Measurements from ENCODE around the gene MPC1L.
A peak's percentile ranks its signal among the peaks of the same experiment; 100 is the strongest.
"Not testable (repeated sequence)": the region's sequence is repeated elsewhere in the genome, so short reads cannot be mapped to it uniquely, and the experiment has no call there.

MPC1L gene

DNA sequence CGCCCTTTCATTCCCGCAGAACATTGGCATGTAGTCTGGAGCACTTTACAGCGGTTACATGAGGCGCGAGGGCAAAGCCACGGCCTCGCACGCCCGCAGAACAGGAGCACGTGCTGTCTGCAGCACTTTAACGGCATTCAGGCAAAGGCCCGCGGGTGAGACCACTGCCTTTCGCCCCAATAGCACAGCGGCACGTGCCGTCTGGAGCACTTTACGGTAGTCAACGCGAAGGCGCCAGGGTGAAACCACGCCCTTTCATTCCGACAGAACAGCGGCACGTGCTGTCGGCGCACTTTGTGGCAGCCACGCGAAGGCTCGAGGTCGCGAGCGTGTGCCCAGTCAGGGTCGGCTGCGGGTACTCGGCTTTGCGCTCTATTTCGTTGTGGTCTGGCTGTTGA is at the start of gene MPC1L:
MPC1L (plus strand) TSS at position 290 of the 398 bp plus-strand sequence. CDS start 138 bp downstream, outside the sequence.
- DNase-seq: no peak

DNA sequence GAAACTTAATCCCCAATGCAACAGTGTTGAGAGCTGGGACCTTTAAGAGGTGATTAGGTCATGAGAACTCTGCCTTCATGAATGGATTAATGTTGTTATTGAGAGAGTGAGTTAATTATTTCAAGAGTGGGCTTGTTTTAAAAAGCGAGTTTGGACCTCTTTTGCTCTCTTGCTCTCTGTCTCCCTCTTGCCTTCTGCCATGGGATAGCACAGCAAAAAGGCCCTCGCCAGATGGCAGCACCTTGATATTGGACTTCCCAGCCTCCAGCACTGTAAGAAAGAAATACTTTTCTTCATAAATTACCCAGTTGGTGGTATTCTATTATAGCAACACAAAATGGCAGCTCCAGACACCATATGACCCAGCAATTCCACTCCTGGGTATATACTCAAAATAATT is 49.5 kb upstream of the MPC1L start:
- no peak for DNase-seq

DNA sequence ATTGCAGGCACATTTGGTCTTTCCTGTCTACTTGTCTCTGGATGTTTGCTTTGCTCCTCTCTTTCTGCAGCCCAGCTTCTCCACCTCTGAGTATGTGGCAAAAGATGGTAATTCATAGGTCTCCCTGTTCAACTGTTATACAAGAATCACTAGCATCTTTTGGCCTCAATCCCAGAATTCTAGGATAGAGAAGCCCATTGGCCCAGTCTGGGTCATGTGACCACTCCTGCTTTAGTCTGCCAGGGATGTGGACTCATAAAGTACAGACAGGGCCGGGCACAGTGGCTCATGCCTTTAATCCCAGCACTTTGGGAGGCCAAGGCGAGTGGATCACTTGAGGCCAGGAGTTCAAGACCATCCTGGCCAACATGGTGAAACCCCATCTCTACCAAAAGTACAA is 47.8 kb upstream of the MPC1L start:
- DNase-seq: peak; percentile 58

DNA sequence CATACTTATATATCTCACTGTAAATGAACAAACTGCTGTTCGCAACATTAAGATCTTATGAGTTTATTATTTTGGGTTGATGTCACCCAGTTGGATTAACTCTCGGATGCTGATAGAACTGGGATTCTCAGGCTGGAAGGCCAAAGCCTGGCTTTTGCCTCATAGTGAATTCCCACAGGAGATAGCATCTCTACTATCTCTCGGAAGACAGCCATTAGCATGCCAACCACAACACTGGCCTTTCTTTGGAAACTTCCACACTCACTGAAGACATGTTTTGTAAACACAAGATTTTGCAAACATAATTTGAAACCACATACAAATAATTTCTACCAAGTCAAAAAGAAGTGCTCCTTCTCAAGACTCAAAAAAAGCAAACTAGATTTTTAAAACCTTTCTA is 46.9 kb upstream of the MPC1L start:
- no peak for DNase-seq

DNA sequence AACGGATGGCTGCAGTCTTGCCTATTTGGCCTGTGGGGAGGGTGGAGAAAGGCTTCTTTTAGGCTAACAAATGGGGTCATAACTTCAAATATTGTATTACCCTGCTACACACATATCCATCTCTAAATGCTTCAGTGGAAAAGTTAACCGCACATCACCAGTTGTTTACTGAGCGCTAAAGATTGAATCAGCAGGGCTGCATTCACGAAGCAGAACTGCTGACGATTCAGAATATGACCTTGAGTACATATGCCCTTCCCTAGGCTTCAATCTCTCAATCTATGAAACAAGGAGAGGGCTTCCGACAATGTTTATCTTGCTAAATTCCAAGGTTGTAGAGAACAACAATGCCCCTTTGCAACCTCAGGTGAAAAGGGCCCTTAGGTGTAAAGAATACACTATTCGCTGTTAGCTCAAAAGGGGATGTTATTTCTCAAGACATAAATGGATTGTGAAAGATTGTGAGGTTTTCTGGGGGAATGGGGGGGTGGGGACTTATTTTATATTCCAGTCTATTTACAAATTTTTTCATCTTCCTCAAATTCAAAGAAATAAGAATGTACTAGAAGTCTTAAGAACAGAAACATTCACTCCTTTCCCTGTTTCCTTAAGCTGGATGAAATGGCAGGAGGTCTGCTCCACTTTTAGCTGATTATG is 45.1 kb upstream of the MPC1L start:
- DNase-seq: no peak

DNA sequence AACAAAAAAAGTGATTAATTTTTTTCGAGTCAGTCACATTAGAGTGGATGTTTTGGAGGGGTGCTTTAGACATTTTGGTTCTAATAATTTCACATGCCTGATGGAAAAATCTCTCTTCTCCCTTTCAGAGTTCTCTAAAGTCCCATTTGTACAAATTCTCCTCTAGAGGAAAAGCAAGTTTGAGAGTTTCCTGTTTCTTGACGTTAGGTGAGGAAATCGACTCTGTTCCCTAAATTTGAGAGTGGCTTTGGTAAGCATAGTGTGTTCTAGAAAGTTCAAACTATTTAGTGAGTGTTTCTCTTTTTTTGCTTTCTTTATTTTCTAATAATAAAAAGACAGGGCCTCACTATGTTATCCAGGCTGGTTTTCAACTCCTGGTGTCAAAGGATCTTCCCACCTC is 44.1 kb upstream of the MPC1L start:
- no peak for DNase-seq

DNA sequence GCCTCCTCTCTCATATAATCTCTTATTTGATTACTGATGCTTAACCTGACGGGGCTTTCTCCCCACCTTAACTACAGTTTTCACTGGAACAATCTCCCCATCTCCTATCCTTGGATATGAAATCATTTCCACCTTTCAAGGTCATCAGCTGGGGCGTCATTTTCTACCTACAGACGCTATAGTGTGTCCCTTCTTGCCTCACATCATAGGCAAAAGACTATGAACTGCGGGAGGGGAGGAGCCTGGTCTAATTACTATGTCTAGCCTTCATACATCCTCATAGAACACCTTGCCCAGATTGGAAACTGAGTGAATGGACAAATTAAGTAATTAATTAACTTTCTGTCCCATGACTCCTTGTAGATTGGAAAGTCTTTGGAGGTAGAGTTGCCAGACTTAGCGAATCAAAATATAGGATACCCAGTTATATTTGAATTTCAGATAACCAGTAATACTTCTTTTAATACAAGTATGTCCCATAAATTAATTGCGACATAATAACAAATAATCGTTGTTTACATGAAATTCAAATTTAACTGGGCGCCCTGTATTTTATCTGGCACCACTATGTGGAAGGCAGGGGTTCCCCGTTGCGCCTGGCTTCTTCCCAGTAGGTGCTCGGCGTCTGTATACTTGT is 43.2 kb upstream of the MPC1L start:
- DNase-seq: no peak

DNA sequence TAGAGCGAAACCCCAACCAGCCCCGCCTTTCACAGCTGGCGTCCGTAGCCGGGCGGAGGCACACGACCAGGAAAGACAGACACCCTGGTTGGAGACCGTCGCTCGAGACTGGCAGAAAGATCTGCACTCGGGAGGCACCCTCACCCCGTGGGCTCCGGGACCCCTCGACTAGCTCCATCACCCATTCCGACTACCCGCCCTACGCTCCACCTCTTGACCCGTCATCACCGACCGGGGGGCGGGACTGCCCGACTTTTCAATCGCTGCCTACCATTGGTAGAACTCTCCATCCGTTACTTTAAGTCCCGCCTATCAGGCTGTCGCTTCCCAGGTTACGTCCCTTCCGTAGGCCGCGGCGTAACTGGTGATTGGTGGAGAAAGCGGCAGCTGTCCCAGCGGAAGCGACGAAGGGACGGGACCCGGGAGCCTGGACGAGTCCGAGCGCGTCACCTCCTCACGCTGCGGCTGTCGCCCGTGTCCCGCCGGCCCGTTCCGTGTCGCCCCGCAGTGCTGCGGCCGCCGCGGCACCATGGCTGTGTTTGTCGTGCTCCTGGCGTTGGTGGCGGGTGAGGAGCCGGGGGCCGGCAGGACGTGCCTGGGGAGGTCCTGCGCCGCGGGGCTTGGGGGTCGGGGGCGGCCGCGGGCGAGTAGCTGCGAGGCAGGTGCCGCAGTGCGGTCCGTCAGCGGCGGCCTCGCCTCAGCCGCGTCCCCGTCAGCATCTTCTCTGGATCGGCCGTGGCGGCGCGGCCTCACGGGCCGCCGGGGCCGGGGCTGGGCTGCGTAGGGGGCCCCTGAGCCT is 42.5 kb upstream of the MPC1L start, which contains the start of gene ATP6AP2:
ATP6AP2 (plus strand) TSS at position 434 of the 799 bp plus-strand sequence; CDS start at position 530, 96 bp downstream.
- DNase-seq: peak; percentile 79

DNA sequence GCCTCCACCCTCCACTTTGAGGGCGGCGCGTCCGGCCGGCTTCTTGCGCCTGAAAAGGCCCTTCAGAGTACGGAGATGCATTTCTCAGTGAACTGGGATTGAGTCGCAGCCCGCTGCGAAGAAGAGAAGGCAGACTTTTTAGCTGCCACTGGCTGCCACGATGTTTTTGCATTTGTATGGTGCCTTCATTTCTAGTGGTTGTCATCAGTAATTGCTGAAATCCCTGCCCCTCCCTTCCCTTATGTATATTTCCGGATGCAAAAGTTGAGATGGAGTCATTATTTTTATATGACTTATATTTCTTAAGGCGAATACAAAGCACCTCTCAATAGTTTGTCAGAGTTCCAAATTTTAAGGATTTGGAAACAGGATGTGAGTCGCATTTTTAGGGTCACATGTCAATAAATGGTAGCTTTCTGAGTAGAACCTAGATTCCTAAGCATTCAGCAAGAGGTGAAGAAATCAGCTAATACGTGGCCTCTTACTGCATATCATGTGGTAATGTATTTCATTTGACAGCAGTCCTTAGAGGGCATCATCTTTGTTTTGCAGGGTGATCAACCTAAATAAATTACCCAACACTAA is 41.8 kb upstream of the MPC1L start:
- DNase-seq: no peak

DNA sequence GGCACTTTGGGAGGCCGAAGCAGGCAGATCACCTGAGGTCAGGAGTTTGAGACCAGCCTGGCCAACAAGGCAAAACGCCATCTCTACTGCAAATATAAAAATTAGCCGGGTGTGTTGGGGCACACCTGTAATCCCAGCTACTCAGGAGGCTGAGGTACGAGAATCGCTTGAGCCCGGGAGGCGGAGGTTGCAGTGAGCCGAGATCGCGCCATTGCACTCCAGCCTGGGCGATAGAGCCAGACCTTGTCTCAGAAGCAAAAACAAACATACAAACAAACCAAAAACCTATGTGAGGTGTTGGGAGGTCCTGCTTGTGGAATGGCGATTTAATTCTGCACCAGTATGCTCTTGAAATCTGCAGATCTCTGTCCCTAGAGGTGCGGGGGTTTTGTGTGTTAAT is 41.0 kb upstream of the MPC1L start:
- DNase-seq: not testable (repeated sequence)

DNA sequence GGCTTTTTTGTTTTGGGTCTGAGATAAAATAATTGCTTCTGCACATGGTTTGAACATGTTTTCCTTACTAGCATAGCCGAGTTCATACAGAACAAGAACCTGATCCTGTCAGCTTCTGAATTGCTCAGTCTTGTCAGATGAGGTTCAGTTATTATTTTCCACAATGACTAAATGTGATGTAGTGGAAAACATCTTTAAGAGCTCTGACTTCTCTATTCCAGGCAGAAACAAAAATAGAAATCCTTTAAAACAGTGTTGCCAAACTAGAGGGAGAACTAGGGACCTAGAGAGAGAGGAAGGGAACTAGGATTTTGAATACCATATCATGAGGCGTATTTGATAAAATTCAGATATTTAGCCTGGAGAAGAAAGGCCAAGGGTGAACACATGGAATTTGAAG is 40.4 kb upstream of the MPC1L start:
- no peak for DNase-seq

DNA sequence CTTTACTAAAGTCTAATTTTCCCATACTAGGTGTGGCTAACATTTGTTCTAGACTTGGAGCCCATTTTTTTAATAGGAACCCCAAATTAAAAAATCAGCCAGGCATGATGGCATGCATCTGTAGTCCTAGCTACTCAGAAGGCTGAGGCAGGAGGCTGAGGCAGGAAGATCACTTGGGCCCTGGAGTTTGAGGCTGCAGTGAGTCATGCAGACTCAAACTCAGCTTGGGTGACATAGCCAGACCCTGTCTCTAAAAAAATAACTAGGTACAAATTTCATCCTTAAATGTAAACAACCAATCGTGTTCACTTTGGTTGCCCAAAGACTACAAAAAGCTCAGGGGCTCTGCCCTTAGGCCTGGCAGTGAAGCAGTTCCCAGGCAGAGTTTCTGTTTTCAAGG is 35.6 kb upstream of the MPC1L start:
- DNase-seq: not testable (repeated sequence)

DNA sequence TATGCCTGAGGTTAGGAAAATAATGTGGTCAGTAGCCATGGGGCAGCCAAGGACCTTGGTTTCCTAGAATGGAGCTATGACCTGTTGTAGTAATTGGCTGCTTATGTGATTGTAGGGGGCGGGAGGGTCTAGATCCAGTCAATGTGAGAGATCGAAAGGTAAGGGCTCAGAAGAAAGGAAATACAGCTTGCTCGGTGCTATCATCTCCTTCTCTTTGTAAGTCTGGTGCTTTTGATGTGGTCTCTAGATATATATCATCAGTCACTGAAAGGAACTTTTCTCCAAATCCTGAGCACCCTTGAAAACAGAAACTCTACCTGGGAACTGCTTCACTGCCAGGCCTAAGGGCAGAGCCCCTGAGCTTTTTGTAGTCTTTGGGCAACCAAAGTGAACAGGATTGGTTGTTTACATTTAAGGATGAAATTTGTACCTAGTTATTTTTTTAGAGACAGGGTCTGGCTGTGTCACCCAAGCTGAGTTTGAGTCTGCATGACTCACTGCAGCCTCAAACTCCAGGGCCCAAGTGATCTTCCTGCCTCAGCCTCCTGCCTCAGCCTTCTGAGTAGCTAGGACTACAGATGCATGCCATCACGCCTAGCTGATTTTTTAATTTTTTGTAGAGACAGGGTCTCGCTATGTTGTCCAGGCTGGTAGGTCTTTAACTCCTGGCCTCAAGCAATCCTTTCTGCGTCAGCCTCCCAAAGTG is 33.5 kb upstream of the MPC1L start:
- DNase-seq: not testable (repeated sequence)

DNA sequence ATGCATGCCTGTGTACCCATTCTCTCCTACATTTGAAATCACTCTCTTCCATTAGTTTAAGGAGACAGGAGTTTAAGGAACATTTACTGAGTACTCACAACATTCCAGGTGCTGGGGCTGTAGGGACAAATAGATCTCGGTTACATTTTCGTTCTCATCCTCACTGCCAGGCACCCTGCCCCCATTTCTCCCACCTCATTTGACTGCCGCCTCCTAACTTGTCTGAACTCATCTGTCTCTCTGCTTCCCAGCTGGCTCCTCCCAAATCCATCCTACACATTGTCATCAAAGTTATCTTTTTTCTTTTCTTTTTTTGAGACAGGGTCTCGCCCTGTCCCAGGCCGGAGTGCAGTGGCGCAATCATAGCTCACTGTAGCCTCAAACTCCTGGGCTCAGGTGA is 19.8 kb upstream of the MPC1L start:
- no peak for DNase-seq

DNA sequence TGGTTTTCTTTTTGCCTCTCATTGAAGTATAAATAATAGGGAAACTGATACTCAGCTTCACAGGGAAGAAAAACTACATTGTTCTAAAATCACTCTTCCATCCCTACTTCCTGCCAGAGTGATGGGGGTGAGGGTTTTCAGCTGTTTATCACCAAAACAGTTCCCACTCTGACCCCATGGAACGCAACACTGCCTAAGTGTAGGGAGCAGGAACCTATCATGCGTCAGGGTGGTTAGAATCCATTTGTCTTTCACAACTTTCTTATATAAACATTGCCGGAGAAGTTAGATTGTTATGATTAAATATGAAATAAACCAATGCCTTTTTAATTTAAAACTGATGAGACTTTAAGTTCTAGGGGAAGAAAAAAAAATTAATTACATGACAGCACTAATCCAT is 15.8 kb upstream of the MPC1L start:
- DNase-seq: no peak

DNA sequence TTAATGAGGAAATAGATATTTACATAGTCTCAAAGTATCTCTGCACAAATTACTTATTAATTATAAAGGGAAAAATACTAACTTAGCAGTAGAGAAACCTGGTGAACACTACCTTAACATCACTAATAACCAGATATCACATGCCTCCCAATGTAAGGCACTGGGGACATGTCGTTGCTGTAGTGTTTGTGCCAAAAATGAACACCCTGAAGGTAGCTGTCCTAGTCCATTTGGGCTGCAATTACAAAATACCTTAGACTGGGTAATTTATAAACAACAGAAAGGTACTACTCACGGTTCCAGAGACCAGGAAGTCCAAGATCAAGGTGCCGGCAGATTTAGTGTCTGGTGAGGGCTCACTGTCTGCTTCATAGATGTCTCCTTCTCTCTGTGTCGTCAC is 10.7 kb upstream of the MPC1L start:
- no peak for DNase-seq

DNA sequence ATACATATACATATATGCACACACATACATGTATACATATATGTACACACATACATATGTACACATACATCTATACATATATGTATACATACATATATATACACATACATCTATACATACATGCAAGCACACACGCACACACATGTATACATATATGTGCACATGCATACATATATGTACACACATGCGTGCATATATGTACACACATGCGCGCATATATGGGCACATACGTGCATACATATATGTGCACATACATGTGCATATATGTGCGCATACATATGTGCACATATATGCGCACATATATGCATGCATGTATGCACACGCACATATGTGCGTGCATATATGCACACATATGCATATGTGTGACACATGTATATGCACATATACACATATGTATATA is 7.3 kb upstream of the MPC1L start:
- DNase-seq: no peak

DNA sequence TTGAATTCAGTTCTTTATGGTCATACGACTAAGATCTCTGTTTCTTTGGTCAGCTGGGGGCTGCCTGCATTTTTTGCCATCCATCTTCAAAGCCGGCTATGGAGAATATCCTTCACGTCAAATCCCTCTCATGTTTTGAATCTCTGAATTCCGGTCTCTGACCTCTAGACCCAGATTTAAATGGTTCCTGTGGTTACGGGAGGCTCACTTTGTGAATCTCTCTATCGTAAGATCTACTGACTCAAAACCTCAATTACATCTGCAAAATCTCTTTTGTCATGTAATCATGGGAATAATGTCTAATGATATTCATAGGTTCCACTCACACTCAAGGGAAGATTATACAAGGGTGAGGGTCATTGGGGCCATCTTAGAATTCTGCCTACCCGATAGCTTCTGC is 5.7 kb upstream of the MPC1L start:
- no peak for DNase-seq

DNA sequence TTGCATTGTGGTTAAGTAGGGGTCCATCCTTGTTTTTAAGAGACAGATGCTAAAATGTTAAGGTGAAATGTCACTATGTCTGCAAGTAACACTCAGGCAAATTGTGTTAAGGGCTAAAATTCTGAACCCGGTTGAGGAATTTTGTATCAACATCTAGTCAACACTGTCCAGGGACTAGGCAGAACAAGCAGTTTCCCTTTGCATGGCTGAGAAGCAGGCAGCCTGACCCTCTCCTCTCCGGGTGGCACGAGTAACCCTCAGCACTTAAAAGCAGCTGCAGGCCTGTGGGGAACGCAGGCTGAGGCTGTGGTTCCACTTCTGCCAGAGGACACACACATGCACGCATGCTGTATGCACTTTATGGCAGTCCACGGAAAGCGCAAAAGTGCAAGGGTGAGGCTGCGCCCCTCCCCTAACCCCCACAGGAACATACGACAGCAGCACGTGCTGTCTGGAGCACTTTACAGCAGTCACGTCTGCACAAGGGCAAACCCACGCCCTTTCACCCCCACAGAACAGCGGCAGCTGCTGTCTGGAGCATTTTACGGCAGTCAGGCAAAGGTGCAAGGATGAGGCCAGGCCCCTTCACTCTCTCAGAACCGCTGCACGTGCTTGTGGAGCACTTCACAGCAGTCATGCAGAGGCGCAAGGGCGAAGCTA is 619 bp upstream of the MPC1L start:
- DNase-seq: no peak

DNA sequence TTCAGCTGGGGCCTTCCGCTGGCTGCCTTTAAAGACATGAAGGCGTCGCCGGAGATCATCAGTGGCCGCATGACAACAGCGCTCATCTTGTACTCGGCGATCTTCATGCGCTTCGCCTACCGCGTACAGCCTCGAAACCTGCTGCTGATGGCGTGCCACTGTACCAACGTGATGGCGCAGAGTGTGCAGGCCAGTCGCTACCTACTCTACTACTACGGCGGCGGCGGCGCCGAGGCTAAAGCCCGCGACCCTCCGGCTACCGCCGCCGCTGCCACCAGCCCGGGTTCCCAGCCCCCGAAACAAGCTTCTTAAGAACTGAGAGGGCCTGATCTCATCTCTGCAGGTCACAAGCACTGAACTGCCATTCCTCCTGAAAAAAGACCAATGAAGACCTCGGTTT is 437 bp downstream of the MPC1L start:
- DNase-seq: no peak

DNA sequence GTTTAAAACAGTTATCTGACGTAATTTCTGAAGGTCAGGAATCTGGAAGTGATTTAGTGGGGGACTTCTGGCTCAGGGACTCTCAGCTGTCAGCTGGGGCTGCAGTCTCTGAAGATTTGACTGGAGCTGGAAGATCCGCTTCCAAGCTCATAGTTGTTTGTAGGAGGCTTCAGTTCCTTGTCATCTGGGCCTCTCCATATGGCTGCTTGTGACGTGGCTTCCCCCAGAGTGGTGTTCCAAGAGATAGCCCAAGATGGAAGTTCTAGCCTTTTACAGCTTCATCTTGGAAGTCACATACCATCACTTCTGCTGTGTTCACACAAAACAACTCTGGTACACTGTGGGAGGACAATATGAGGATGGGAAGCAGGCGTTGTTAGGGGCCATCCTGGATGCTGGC is 2.1 kb downstream of the MPC1L start:
- no peak for DNase-seq

DNA sequence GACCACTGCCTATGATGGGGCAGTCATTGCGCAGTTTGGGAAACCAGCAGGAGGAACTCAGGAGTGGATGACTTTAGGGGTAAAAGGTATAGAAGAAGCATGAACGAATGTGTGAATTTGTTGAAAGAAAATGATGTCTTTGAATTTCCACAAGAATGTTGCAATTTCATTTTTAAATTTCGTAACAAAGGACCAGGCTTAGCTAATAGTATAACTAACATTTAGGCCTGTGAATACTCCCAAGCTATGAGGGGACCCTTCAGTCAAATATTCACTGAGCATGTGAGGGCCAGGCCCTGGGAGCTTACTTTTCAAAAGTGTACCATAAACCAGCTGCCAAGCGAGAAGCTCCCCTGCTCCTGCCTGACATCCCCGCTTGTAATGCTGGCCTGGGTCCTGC is 5.3 kb downstream of the MPC1L start:
- DNase-seq: no peak
